GM19372 (cell line): ENCODE measurements around the gene AFAP1L1.

Experiments
- ATAC-seq: cut with Tn5 transposase; IDR thresholded peaks from one replicate; pipeline ENCODE4 v1.9.1; 2021; ENCODE audit warnings: mild to moderate bottlenecking, low read depth, moderate library complexity; ENCODE audit not compliant: unreplicated experiment

The AFAP1L1 gene

DNA sequence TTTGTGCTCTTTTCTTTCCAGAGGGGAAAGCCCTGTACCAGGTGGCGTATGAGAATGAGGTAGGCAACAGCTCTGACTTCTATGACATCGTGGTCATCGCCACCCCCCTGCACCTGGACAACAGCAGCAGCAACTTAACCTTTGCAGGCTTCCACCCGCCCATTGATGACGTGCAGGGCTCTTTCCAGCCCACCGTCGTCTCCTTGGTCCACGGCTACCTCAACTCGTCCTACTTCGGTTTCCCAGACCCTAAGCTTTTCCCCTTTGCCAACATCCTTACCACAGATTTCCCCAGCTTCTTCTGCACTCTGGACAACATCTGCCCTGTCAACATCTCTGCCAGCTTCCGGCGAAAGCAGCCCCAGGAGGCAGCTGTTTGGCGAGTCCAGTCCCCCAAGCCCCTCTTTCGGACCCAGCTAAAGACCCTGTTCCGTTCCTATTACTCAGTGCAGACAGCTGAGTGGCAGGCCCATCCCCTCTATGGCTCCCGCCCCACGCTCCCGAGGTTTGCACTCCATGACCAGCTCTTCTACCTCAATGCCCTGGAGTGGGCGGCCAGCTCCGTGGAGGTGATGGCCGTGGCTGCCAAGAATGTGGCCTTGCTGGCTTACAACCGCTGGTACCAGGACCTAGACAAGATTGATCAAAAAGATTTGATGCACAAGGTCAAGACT lies 96.5 kb downstream of the AFAP1L1 start:
- ATAC-seq: no peak

DNA sequence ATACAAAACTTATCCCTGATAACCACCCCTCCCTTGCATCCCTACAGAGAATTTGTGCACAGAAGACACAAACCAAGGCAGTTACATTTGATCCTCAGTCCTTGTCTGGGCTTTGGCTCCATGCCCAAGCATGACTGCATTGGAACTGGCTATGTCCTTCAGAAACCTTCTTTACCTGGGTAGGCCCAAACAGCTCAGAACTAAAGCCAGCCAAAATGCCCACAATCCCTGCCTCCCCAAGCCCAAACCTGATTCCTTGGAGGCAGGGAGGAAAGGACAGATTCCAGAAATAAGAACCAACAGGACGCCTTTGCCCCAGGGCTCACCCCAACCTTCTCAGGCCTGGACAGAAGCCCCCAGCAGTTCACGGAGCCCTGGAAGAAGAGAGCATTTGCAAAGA lies 99.2 kb downstream of the AFAP1L1 start:
- no peak for ATAC-seq

DNA sequence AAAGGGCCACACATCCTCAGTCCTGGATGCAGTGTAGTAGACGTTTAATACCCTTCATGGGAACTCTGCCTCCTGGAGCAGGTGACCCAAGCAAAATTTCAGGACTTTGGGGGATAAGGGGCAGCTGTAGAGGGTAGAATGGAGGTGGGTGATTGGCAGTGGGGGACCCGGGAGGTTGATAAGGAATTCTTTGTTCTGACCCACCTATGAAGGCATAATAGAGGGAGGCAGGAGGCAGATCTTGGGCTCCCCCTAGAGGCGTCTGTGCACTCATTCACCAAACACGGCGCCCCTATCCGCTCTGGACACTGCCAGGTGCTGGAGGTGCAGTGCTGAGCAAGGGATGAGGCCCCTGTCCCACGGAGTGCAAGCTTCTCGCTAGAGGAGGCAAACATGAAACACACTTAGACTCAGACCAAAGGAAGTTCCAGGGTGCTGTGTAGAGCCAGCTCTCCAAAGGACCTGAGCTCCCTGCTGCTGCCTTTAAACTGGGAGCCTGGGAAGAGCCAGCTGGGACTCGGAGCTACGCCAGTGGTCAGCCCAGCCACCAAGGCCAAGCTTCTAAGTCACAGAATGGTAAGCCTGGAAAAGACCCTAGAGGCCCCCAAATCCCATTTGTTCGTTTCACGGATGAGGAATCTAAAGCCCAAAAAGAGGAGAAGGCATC lies 99.8 kb downstream of the AFAP1L1 start:
- peak; percentile 83 for ATAC-seq

DNA sequence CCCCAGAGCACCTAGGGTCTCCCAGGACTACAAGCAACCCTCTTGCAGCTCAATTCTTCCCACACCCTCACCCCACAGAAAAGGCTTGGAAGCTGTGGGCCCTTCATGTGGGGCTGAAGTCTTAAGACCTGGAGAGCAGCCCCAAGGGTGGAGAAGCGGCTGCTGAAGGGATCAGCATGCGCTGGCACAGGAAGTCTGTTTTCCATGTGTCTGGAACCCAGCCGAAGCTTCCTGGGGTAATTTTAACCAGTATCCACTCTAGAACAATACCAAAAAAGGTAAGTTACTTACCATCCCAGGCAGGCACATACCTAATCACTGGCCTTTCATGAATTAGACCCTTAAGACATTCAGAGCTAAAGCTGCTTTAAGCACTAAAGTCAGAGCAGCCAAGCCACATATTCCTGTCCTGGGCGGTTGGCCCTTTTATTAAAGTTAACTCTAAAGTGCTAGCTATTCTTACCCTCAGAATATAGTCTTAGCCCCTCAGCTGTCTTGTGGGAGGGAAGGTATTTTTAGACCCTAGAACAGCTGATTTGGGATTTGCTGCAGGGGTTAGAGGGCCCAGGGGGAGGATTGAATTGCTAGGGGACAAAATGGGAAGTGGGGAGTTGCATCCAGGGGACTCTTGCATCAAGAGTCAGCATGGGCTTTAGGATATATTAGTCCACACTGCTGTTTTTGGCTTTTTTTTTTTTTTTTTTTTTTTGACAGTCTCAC lies 100.6 kb downstream of the AFAP1L1 start:
- no peak for ATAC-seq

DNA sequence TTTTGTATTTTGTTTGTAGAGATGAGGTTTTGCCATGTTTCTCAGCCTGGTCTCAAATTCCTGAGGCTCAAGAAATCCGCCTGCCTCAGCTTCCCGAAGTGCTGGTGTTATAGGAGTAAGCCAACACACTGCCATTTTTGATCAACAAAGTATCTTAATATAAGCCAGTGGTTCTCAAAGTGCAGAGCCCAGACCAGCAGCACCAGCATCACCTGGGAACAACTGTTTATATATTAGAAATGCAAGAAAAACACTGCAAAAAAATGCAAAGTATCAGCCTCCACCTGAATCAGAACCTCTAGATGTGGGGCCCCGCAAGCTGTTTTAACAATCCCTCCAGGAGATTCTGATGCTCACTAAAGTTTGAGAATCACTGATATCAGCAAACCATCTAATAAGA lies 101.3 kb downstream of the AFAP1L1 start:
- no peak for ATAC-seq

DNA sequence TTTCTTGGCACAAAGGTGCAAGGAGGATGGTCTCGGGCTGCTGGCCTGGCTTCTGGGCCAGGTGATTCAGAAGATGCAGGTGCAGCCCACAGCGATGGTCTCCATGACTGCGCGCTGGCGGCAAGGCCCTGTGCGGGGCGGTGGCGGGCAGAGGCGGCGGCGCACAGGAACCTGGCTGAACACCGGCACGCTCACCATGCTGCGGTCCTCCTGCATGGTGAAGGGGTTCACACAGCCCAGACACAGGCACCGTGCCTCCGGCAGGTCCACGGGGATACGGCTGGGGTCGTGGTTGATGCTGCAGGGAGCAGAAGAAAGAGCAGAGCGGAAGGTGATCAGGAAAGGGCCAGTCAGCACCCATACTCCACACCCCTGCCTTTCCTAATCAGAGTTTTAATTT lies 102.6 kb downstream of the AFAP1L1 start:
- no peak for ATAC-seq

DNA sequence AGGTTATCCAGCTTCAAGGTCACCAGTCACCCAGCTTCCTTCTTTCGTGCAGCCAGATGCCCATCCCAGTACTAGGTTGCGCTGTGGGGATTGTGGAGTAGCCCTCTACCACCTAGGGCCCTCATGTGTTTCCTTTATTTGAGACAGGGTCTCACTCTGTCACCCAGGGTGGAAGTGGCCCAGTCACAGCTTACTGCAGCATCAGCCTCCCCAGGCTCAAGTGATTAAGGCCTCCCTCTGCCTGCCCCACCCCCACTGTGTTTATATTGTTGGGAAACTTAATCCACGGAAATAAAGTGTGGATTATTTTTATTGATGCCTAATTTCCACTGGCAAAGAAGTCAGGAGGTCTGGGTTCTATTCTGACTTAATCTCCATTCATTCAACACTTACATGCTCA lies 103.1 kb downstream of the AFAP1L1 start:
- ATAC-seq: no peak

DNA sequence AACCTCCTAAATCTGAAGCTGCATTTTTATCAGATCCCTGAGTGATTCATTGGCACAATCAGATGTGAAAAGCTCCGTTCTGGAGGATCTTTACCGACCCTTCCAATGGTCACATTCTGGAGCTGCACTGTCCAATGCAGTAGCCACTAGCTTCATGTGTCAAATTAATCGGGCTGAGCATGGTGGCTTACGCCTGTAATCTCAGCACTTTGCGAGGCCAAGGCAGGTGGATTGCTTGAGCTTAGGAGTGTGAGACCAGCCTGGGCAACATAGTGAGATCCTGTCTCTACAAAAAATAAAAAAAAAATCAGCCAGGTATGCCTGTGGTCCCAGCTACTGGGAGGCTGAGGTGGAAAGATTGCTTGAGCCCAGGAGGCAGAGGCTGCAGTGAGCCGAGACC lies 103.8 kb downstream of the AFAP1L1 start:
- no peak for ATAC-seq

DNA sequence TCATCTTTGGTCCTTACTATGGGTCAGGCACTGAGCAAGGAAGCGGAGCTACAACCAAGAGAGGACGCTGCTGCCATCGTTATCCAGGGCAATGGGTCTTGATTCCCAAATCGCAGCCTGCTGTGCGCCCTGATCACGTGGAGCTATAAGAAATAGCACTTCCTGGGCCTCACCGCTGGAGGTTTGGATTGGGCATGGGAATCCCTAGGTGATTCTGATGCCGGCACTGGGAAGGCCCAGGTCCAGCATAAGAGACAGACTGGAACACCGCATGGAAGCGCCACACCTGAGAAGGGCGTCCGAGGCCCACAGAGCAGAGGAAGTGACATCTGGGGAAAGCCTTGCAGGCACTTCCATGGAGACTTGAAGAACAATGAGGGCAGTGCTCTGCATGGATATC lies 104.4 kb downstream of the AFAP1L1 start:
- ATAC-seq: no peak

DNA sequence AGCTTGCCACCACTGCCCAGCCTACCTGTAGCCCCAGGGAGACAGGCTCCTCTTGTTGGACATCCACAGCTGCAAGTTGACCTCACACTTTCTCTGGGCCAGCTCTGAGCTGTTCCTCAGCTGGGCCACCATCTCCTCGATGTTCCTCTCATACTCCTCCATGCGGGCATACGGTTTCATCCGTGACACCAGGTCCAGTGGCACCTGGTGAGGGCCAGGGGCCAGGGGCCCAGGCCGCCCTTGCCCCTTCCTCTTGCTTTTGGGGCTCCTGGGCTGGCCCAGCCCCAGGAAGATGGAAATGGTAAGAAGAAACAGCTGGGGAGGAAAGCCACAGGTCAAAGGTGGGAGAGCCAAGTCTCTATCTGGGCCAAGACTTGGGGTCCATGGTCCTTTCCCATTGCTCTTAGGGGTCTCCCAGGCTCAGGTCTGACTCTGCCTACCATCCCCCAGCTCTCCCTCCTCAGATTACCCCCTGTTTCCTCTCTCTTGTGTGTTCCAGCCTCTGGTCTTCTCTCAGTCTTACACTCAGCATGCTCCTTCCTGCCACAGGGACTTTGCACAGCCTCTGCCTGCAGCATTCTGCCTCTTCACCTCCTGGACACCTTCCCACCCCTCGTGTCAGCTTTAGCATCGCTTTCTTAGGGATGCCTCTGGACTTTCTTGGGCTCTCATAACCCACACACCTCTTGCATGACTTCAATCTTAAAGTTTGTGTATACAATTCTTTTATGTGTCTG lies 105.2 kb downstream of the AFAP1L1 start:
- ATAC-seq: no peak

DNA sequence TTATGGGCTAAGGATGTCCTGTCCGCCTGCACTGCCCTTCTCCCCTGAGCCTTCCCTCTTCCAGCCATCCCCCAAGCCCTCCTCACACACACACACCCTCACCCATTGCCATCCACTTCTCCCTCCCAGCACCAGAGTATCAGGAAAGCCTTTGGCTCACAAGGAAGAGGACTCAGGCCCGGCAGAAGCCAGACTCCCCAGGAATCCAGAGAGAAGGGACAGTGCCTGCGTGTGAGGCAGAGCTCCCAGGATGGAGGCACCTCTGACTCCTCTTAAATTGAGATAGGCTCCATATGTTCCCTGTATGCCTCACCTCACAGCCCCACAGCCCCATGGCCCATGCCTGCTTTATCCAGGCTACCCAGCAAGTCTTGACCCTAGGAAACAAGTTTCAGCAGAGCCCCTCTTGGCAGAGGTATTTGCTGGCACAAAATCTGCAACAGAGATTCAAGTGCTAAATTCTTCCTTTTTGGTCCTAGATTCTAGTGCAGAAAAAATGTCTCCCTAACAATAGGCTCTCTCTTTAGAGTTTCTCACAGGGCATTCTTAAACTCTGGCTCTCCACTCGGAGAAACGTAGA lies 106.7 kb downstream of the AFAP1L1 start:
- ATAC-seq: no peak

DNA sequence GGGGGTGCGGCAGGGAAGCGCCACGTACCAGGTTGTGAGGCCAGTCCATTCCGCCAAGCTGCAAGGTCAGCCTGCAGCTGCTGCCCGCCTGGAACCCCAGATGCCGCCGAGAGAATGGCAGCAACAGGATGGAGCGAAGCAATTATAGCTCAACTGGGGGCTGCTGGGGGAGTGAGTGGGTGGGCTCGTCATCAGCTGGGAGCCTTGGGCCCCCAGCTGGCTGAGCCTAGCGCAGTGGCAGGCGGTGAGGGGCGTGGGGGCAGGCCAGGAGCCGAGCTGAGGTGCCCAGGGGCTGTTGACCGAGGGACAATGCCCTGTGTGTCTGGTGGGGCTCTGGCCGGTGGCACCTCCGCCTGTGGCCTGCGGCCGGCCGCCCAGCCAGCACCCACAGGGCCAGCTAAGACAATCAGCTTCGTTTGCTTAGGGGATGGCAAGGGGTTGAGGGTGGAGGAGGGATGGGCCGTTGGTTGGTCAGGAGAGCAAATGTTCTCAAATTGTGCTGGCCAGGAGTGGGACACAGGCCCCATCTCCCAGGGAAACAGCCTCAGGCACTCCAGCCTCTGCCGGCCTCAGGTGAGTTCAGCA lies 107.6 kb downstream of the AFAP1L1 start, which contains the start of gene IL17B:
Gene IL17B, minus strand, starts transcription at position 116 of the 585 bp plus-strand sequence. Its CDS starts 67 bp downstream, at position 49.
- ATAC-seq: no peak

DNA sequence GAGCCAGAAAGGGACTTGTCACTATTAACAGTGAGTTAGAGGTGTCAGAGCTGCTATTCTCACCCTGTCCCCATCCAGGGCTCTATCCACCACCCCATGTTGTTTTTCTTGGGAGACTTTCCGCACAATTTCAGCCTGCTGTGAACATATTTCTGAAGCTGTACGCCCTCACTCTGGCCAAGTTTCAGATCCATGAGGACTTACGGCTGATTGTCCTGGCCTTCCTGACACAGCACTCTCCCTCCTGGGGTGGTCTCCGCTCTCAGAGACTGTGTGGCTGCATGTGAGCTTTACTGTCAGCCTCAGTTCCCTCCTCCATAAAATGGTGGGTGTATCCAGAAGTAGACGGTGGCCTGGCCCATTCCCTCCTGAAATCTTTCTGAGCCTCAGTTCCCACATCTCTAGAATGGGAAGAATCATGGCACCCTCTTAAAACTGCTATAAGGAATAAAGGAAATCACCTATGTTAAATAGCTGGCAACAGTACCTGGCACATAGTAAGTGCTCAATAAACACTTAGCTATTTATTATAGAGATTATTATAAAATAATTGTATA lies 108.2 kb downstream of the AFAP1L1 start:
- no peak for ATAC-seq

DNA sequence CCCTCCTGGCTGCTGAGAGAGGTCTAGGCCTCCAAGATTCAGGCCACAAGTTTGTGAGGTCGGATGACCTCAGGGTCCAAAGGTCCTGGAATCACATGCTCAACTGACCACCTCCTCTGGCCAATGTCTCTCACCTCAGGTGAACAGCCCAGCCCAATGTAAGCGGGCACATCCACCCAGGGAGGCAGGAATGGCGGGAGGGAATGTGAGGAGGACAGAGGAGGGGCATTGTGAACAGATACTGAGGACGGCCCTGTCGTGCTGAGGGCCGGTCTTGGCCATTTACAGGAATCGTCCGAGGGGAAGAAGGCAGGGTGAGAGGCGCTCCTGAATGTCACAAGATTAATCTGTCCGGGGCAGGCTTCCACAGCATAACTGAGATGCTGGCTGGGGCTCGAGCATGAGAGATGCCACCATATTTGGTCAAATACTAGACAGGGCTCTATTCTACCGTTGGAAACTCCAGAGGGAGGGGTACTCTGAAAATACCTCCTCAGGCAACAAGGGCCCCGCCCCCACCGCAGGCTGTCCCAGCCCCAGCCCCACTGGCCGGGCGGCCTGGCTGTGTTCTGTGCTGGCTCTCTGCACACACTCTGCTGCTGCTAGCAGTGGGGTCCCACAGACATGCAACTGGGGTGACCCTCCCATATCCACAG lies 108.9 kb downstream of the AFAP1L1 start:
- ATAC-seq: no peak

DNA sequence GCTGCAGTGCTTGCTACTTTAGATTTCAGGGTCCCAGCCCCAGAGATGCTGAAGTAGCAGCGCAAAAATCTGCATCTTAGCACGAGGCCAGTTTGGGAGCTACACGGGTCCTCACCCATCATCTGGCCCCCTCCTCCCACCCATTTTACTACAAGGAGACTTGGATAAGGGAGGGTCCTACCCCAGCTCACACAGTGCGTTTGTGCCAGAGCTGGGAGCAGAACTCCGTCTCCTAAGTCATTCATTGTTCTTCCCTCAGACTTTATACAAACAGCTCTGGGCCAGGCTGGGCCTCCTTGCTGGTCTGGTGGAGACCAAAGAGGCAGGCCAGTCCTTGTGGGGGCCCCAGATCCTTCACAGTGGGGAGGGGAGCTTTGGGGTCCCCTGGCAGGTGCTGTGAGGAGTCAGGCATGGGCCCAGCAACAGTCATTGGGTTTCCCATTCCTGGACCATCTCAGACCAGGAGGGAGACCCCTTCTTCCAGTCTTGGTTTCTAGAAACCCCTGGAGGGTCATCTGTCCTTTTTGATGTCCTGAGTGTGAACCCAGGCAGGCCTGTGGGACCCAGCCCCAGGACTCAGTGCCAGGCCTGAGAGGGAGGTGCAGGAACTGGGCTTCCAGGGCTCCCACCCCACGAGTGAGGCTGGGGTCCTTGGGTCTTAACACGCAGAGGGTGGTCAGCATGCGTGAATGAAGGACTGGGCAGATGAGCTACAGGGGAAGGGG lies 109.8 kb downstream of the AFAP1L1 start:
- ATAC-seq: no peak

DNA sequence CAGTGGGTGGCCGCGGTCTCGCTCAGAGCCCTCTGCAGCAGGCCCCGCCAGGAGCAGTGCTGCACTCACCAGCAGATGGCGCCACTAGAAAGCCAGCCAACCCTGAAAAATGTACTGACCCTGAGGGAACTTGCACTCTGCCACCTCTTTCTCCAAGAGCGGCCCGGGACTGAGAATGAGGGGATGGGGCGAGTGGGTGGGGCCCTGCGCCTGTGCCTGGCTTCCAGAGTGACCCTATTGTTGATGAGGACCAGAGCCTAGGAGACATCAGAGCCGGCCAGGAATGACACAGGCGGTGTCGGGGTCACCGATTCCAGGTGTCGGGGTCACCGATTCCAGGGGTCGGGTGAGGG lies 110.3 kb downstream of the AFAP1L1 start:
- peak; percentile 84 for ATAC-seq

DNA sequence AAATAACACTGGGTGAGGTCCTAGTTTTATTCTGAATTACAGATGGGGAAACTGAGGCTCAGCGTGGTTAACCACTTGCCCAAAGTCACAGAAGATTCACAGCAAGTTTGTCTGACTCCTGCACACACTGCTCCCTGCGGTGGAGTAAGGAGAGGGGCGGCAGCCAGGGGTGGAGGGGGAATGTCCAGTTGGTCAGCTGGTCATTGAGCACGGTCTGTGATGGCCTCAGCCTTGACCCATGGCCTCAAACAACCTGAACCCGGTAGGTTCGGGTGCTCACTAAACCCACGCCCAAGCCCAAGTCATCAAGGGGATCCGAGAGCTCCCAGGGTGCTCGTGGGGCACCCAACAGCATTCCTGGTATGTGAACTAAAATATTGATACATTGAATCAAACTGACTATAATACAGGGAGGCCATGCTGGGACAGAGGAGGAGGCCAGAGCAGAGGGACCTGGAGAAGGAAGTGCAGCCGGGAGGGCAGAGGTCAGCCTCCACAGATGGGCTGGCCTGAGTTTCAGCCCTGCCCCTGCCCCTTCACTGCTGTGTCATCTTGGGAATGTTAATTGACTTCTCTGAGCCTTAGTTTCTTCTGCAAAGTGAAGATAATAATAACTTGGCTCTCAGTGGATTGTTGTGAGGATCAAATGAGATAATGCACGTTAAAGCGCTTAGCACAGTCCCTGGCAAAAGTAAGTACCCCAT lies 111.0 kb downstream of the AFAP1L1 start:
- ATAC-seq: no peak

DNA sequence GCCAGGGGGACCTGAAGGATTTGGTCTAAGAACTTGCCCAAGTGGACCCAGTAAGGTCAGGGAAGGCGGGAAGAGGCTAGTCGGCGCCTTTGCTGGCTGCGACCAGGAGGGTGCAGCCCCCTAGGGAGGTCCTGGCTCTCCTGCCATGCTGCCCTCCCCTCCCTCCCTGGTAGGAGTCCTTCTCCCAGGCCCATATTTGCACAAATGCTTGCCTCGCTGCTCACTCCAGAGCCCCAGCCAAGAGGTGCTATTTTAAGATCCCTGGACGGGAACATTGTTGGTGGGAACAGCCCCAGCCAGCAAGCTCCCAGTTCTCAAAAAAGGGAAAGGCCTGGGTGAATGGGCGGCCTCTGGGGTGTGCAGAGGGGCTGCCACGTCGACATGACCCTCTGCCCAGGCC lies 111.7 kb downstream of the AFAP1L1 start:
- no peak for ATAC-seq
